Naive thymus-derived CD8-positive, alpha-beta T cell (primary cell): ENCODE data around the gene SMIM9. TPM values are rescaled to one million over a fixed set of nuclear protein-coding genes. Genes with fewer than 3 reads are reported as not detected.

Experiments used
- ATAC-seq, 2 donors: fragments of 150-1000 bp; cut with Tn5 transposase in 1 of 2; sonication (Bioruptor Pico), chemical (Tn5 transposase) in 1 of 2; 1 replicate in 1 of 2; 2 replicates in 1 of 2; pipeline ENCODE4 v1.10.0; 2021; ENCODE audit warnings: mild to moderate bottlenecking in 2 of 2, moderate library complexity in 2 of 2
- POLR2A ChIA-PET: fragments of 350-600 bp; sonication (Branson Sonifier 250); formaldehyde crosslinking; loops from one replicate; lab custom pipeline; 2021; ENCODE audit warnings: antibody characterized with exemption; lab: Charles Lee
- DNase-seq, 10 donors: peaks; one replicate each; pipeline versions ENCODE4 v3.0.0 to v3.0.0-alpha.2; 2020 to 2022
- H3K27ac Mint-ChIP-seq, 10 donors: one replicate each; pipeline ENCODE4 v1.8.0; 2020 to 2022; ENCODE audit warnings: mild to moderate bottlenecking in 10 of 10, mixed read lengths in 10 of 10, moderate library complexity in 4 of 10, inconsistent platforms in 1 of 10
- H3K27me3 Mint-ChIP-seq, 5 donors: one replicate each; pipeline ENCODE4 v1.8.0; 2021 to 2022; ENCODE audit warnings: mixed read lengths in 5 of 5
- H3K36me3 Mint-ChIP-seq, 3 donors: one replicate each; pipeline ENCODE4 v1.8.0; 2020 to 2022; ENCODE audit warnings: mixed read lengths in 3 of 3, mild to moderate bottlenecking in 2 of 3, inconsistent platforms in 1 of 3
- H3K4me1 Mint-ChIP-seq, 4 donors: one replicate each; pipeline ENCODE4 v1.8.0; 2021 to 2022; ENCODE audit warnings: mixed read lengths in 4 of 4
- H3K4me3 Mint-ChIP-seq, 10 donors: one replicate each; pipeline ENCODE4 v1.8.0; 2020 to 2022; ENCODE audit warnings: mild to moderate bottlenecking in 10 of 10, mixed read lengths in 10 of 10, moderate library complexity in 6 of 10, inconsistent platforms in 1 of 10
- H3K9me3 Mint-ChIP-seq, 9 donors: one replicate each; pipeline ENCODE4 v1.8.0; 2020 to 2022; ENCODE audit warnings: mixed read lengths in 9 of 9, mild to moderate bottlenecking in 3 of 9, inconsistent platforms in 1 of 9, moderate library complexity in 1 of 9
- polyA plus RNA-seq, 3 donors: library from polyadenylated mRNA; unstranded; fragments of 300-500 nt; fragmentation: Illumina TruSeq; gene quantifications; one replicate each; pipeline ENCODE4 v1.2.3, GENCODE V29; 2021
- total RNA-seq, 8 experiments: library from RNA in 2 of 8; stranded (reverse) in 2 of 8; gene quantifications; one replicate each; pipeline ENCODE4 v1.2.3 and lab custom pipeline; 2021 to 2026

The SMIM9 gene
- total and polyA plus RNA-seq, 5 experiments from 2014 or later = not detected

- peaks cover 2 to 29% (median 22%) of the 10 kb centered on the region in 4 donors for H3K4me1 Mint-ChIP-seq
- no peak for ATAC-seq
- POLR2A ChIA-PET = no interaction called here
These were observed 27.5 kb downstream of the SMIM9 start for GRCh38 chrX:154806837-154807501.

GRCh38 chrX:154805696-154806091, 28.8 kb downstream of the SMIM9 start:
- no peaks in the 10 kb centered on the region for H3K27me3 Mint-ChIP-seq
- H3K36me3 Mint-ChIP-seq = peaks cover 0 to 4% (median 0%) of the 10 kb centered on the region in 3 donors
- ATAC-seq (no peak), DNase-seq (peak in 1 of 10 donors; percentile 9)
- H3K27ac Mint-ChIP-seq = peak overlapping the region in 4 of 10 donors; percentile 11 to 73 (median 48)
- H3K4me1 Mint-ChIP-seq = peaks cover 2 to 39% (median 29%) of the 10 kb centered on the region in 4 donors
- H3K9me3 Mint-ChIP-seq = peaks cover 0 to 6% (median 0%) of the 10 kb centered on the region in 9 donors
- POLR2A ChIA-PET = interaction anchor here (0.9 to 1.0 kb wide), 2 partner anchors 33 to 43 kb away, joined by 3 to 4 read pairs; partner anchors contain the start of gene DKC1
- peak overlapping the region; percentile 72 to 87 (median 80) for H3K4me3 Mint-ChIP-seq

More at GRCh38 chrX:154806837-154807501, 27.5 kb downstream of the SMIM9 start:
- H3K36me3 Mint-ChIP-seq = peaks cover 0 to 4% (median 0%) of the 10 kb centered on the region in 3 donors
- H3K27ac Mint-ChIP-seq = no peak overlapping the region
- DNase-seq = no peak
- no peaks in the 10 kb centered on the region for H3K27me3 Mint-ChIP-seq
- H3K4me3 Mint-ChIP-seq = no peak overlapping the region
- H3K9me3 Mint-ChIP-seq = peaks cover 0 to 6% (median 0%) of the 10 kb centered on the region in 9 donors

- POLR2A ChIA-PET = interaction anchor here (0.9 to 1.0 kb wide), 2 partner anchors 33 to 43 kb away, joined by 3 to 4 read pairs; partner anchors contain the start of gene DKC1
- H3K36me3 Mint-ChIP-seq = peaks cover 0 to 4% (median 0%) of the 10 kb centered on the region in 3 donors
- H3K4me3 Mint-ChIP-seq = peak within 1 kb of the TSS; percentile 72 to 89 (median 82)
- peak within 1 kb of the TSS in 8 of 10 donors; percentile 40 to 86 (median 59) for H3K27ac Mint-ChIP-seq
- ATAC-seq (peak; percentile 96), DNase-seq (peak; percentile 55 to 79 (median 72))
- H3K9me3 Mint-ChIP-seq = peaks cover 0 to 6% (median 0%) of the 10 kb centered on the region in 9 donors
- H3K4me1 Mint-ChIP-seq = peaks cover 2 to 45% (median 35%) of the 10 kb centered on the region in 4 donors
- H3K27me3 Mint-ChIP-seq = no peaks in the 10 kb centered on the region
These were observed 29.3 kb downstream of the SMIM9 start, which contains the start of gene MPP1 for GRCh38 chrX:154804957-154805695. Gene MPP1 (minus strand): TSS chrX:154805485. CDS start chrX:154805373, 112 bp downstream.

- Mint-ChIP-seq H3K4me3 (peak overlapping the region; percentile 64 to 89 (median 82)), H3K9me3 (peaks cover 0 to 6% (median 0%) of the 10 kb centered on the region in 9 donors), H3K4me1 (peaks cover 7 to 52% (median 42%) of the 10 kb centered on the region in 4 donors), H3K36me3 (peaks cover 0 to 4% (median 0%) of the 10 kb centered on the region in 3 donors), H3K27ac (peak overlapping the region in 6 of 10 donors; percentile 25 to 86 (median 56)), H3K27me3 (no peaks in the 10 kb centered on the region)
- POLR2A ChIA-PET = no interaction called here
- DNase-seq = no peak
- ATAC-seq = no peak
These were observed 30.1 kb downstream of the SMIM9 start for GRCh38 chrX:154804261-154804956.

- Mint-ChIP-seq H3K9me3 (peaks cover 0 to 6% (median 0%) of the 10 kb centered on the region in 9 donors), H3K4me3 (peak overlapping the region in 2 of 10 donors; percentile 2 to 33), H3K4me1 (peaks cover 11 to 62% (median 47%) of the 10 kb centered on the region in 4 donors)
These were observed 31.5 kb downstream of the SMIM9 start for GRCh38 chrX:154802947-154803346.

GRCh38 chrX:154800478-154801210, 33.8 kb downstream of the SMIM9 start:
- POLR2A ChIA-PET = interaction anchor here (1.0 kb wide), 1 partner anchor 49 kb away, joined by 3 read pairs; no protein-coding TSS in a partner anchor
- Mint-ChIP-seq H3K9me3 (no peaks in the 10 kb centered on the region), H3K36me3 (no peaks in the 10 kb centered on the region), H3K4me3 (peak overlapping the region in 5 of 10 donors; percentile 15 to 54 (median 27)), H3K4me1 (peaks cover 13 to 70% (median 47%) of the 10 kb centered on the region in 4 donors), H3K27me3 (no peaks in the 10 kb centered on the region), H3K27ac (peak overlapping the region in 5 of 10 donors; percentile 41 to 68 (median 43))
- no peak for ATAC-seq
- no peak for DNase-seq

More at GRCh38 chrX:154802947-154803346, 31.5 kb downstream of the SMIM9 start:
- DNase-seq = no peak
- no peak for ATAC-seq
- POLR2A ChIA-PET = no interaction called here
- Mint-ChIP-seq H3K36me3 (peaks cover 0 to 4% (median 0%) of the 10 kb centered on the region in 3 donors), H3K27me3 (no peaks in the 10 kb centered on the region), H3K27ac (peak overlapping the region in 5 of 10 donors; percentile 5 to 78 (median 49))

- POLR2A ChIA-PET = interaction anchor here (1.0 kb wide), 1 partner anchor 48 kb away, joined by 3 read pairs; no protein-coding TSS in a partner anchor
- Mint-ChIP-seq H3K4me1 (peaks cover 13 to 71% (median 44%) of the 10 kb centered on the region in 4 donors), H3K27me3 (no peaks in the 10 kb centered on the region), H3K9me3 (no peaks in the 10 kb centered on the region), H3K27ac (peak overlapping the region in 4 of 10 donors; percentile 20 to 74 (median 56)), H3K36me3 (no peaks in the 10 kb centered on the region), H3K4me3 (peak overlapping the region in 7 of 10 donors; percentile 19 to 62 (median 40))
- ATAC-seq = no peak
- no peak for DNase-seq
These were observed 34.7 kb downstream of the SMIM9 start for GRCh38 chrX:154799556-154800348.

- Mint-ChIP-seq H3K9me3 (no peaks in the 10 kb centered on the region), H3K36me3 (no peaks in the 10 kb centered on the region), H3K27me3 (no peaks in the 10 kb centered on the region), H3K4me1 (peaks cover 11 to 45% (median 29%) of the 10 kb centered on the region in 4 donors), H3K4me3 (peak overlapping the region in 1 of 10 donors; percentile 45), H3K27ac (no peak overlapping the region)
- ATAC-seq (no peak), DNase-seq (no peak)
- POLR2A ChIA-PET = no interaction called here
These were observed 37.5 kb downstream of the SMIM9 start for GRCh38 chrX:154797006-154797405.

- Mint-ChIP-seq H3K4me1 (peaks cover 10 to 28% (median 14%) of the 10 kb centered on the region in 4 donors), H3K9me3 (no peaks in the 10 kb centered on the region), H3K27ac (no peak overlapping the region), H3K4me3 (no peak overlapping the region), H3K27me3 (no peaks in the 10 kb centered on the region), H3K36me3 (peaks cover 0 to 1% (median 0%) of the 10 kb centered on the region in 3 donors)
- DNase-seq = no peak
- ATAC-seq = no peak
- POLR2A ChIA-PET = no interaction called here
These were observed 39.4 kb downstream of the SMIM9 start for GRCh38 chrX:154795016-154795415.

- ATAC-seq (no peak), DNase-seq (no peak)
- Mint-ChIP-seq H3K9me3 (no peaks in the 10 kb centered on the region), H3K27me3 (no peaks in the 10 kb centered on the region), H3K27ac (no peak overlapping the region), H3K4me1 (peaks cover 0 to 12% (median 3%) of the 10 kb centered on the region in 4 donors), H3K4me3 (no peak overlapping the region), H3K36me3 (peaks cover 0 to 4% (median 0%) of the 10 kb centered on the region in 3 donors)
- POLR2A ChIA-PET = no interaction called here
These were observed 41.2 kb downstream of the SMIM9 start for GRCh38 chrX:154793084-154793795.
